GM21723 (cell line): ENCODE data around the gene HTR4.

ENCODE experiments used
- ATAC-seq: cut with Tn5 transposase; IDR thresholded peaks from one replicate; pipeline ENCODE4 v1.9.1; 2021; ENCODE audit warnings: mild to moderate bottlenecking, moderate library complexity; ENCODE audit not compliant: unreplicated experiment

The HTR4 gene

DNA sequence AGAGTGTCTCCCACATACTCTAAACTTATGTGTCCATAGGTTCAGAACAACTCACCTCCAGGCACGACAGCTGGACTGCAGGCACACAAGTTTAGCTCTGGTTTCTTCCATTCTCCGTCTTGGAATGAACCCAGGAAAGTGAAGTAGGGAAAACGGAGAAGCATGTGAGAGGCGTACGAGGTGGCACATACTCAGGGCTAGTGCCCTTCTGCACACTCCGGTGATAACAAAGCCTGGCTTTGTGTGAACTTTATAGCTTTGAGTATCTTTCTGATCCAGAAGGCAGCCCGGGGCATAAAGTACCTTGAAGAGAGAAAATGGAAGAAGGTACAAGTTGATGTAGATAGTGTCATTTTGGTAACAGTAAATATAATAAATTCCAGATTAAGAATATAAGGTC is 11.1 kb upstream of the HTR4 start:
- ATAC-seq = no peak

- no peak for ATAC-seq
These were observed 9.2 kb upstream of the HTR4 start for GRCh38 chr5:148663509-148663908.

DNA sequence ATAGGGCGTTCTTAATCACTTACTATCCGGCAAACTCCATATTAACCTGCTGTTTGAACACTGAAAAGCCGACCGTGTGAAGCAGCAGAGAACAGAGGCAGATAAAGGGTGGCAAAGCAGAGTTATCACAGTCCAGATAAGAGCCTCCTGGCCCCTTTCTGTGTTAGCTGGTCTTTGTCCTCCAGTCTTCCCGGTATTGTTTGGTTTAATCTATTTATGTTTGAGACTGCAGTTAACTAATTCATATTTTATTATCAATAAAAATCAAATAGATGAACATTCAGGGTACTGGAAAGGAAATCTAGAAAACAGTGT is 6.0 kb upstream of the HTR4 start:
- no peak for ATAC-seq

DNA sequence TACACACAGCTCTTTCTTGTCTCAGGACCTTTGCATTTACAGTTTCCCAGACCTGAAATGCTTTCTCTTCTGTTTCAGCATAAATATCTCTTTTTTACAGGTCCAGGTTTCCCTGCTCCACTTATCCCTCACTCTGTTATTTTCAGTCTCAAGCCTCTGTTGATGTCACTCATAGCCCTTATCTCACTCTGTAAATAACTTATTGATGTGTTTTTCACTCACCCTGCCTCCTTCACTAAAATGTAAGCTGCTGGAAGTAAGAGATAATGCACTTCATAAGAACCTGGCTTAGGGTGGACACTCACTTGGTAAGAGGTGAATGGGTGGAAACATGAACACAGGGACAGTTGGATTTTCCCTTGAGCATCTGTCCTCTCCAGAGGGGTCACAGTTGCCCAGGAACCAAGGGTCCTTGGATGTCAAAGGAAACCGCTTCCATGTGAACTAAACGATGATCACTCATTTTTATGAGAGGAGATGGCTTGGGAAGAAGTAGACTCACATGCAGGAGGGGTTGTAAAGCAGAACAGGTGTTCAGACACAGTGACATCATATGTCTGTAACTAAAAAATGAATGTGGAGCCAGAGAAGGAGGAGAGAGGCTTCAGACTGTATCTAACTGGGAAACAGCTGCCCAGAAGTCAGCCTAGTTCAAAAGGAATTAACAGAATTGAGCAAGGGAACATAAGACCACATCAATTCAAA is 5.5 kb upstream of the HTR4 start:
- ATAC-seq = no peak

DNA sequence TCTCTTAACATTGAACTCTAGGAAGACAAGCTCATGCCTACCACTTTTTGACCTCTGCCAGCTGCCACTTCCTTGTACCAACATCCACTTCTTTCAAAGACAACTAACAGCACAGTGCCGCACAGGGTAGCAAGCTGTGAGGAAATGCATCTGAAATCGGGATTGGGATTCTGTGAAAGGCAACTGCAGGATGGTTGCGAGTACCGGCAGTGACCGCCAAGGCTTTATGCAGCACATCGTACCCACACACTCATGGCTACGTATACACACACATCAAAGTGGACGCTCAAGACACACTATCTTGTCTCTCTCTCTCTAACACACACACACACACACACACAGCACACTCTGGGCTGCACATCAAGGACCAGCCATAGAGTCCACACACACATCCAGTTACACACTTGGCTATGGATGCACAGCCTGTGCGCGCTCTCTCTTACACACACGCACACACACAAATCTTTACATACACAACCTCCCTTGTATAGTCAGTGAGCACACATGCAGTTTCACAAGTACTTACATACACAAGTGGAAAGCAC is 964 bp downstream of the HTR4 start:
- ATAC-seq = no peak

- no peak for ATAC-seq
These were observed 2.8 kb downstream of the HTR4 start for GRCh38 chr5:148651528-148651927.

DNA sequence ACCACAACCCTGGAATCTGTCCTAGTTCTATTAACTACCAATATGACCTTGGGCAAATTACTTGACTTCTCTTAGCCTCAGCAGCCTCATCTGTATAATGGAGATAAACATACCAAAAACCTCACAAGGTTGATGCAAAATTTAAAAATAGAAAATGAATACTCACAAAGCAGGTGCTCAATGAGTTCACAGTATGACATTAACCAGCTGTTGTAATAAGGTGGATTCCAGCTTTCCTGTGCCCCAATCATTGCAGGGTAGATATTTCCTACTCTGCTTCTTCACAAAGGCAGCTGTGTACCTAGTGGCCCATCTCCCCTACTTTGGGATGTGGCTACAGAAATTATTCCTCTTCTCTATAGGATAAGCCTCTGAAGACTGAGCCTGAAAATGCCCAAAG is 8.8 kb downstream of the HTR4 start:
- no peak for ATAC-seq

GRCh38 chr5:148641735-148642134 is 12.6 kb downstream of the HTR4 start:
- ATAC-seq = no peak

DNA sequence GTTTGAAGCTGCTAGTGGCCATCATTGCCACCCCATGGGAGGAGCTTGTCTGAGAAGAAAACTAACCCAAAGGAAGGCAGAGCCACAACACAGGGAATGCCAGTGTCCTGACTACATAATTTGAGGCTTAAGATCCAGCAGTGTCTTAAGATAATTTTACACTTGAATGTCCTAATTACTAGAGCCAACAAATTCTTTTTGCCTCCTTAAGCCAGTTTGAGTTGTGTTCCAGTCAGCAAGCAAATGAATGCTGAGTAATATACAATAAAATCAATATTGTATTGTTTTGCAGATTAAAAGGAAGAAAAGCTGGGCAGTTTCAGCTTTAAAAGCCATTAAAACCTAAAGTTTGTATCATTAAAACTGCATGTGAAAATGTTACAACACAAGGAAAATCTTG is 13.9 kb downstream of the HTR4 start:
- no peak for ATAC-seq

GRCh38 chr5:148639081-148639480 is 15.2 kb downstream of the HTR4 start:
- ATAC-seq = no peak

- ATAC-seq = no peak
These were observed 18.0 kb downstream of the HTR4 start for GRCh38 chr5:148636353-148636752.

GRCh38 chr5:148635321-148636083 is 18.8 kb downstream of the HTR4 start:
- no peak for ATAC-seq

- ATAC-seq = no peak
These were observed 21.3 kb downstream of the HTR4 start for GRCh38 chr5:148633067-148633377.

DNA sequence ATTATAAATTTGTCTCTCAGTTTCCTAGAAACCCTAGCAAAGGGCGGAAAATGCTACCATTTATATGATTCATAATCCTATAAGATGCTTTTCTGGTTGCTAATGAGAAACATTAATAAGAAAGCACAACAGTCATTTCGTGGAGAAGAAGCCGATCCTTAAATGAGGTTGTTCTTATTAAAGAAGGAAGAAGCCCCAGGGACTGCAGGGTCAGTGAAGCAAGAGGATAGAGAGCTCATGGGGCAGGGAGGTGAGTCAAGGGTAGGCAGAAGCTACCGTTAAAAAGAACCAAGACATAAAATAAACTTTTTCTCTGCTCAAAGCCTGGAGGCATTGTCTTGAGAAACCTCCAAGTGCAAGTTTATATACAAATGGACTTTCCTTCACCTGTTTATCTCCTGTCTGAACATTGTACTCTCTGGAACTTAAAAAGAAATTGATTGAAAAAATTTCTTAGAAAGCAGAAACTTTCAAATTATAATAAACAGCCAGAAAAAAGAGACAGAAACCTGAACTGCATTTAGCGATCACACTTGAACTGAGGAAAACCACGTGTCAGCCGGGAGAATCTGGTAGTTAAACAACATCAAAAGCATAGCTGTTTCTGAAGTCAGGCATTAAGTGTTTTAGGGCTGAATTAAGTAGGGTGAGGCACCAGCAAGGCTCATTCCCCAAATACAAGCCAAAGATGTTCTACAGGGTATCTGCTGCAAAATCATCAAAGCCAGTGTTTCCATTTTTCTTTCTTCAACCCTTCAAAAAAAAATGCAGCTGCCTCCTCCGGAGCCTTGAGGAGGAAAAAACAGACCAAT is 21.9 kb downstream of the HTR4 start:
- ATAC-seq = no peak

GRCh38 chr5:148626986-148627385 is 27.3 kb downstream of the HTR4 start:
- no peak for ATAC-seq

GRCh38 chr5:148626081-148626613 is 28.2 kb downstream of the HTR4 start:
- no peak for ATAC-seq

DNA sequence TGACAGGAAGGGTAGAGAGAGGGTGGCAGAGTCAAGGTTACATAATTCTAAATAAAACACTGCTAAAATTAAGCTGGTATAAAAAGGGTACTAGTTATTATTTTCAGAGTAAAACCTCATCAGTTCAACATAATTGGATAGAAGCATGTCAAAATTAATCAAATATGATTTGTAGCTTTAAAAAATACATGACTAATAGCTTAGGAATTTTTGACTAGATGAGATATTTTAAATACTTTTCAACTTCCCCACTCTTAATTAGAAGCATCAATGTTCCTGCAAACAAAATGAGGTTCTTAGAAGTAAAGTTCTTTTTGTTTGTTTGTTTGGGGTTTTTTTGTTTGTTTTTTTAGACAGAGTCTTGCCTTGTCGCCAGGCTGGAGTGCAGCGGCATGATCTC is 29.1 kb downstream of the HTR4 start:
- ATAC-seq = no peak

GRCh38 chr5:148623741-148624140 is 30.6 kb downstream of the HTR4 start:
- ATAC-seq = no peak

GRCh38 chr5:148623101-148623500 is 31.2 kb downstream of the HTR4 start:
- no peak for ATAC-seq

DNA sequence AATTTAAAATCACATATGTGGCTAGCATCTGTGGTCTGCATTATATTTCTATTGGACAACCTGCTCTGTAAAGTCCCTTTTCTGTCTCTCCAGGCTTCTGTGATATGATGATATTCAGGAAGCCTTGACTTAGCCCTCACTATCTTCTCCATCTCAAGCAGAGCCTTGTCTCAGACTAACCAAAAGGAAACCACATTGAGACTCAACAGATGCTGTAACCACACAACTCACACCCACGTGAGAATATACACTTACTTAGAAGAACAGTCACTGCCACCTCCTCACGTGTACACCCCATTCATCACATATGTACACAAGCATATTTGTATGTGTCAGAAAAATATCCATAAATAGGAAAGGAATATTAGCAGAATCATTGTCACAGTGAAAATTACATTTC is 33.6 kb downstream of the HTR4 start:
- no peak for ATAC-seq

DNA sequence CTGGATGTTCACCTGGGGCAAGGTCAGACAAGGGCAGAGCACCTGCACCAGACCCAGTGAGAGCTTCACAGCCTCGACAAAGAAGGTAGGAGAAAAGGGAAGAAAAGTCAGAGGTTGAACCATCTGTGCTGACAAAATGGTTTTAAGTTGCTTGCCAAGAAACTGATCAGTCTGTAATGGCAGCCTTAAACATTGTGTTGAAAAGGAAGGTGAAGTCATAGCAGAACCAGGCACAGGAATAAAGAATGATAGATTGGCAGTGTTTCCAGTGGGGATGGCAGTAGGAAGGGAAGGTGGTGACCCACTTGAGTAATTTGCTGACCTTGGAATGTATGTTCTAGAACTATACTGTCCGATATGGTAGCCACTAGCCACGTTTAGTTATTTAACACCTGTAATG is 34.2 kb downstream of the HTR4 start:
- no peak for ATAC-seq

GRCh38 chr5:148619484-148619883 is 34.8 kb downstream of the HTR4 start:
- ATAC-seq = no peak
